ENCODE results near the gene SCARB1. TPM values are rescaled to one million over a fixed set of nuclear protein-coding genes. Genes with fewer than 3 reads are reported as not detected.

Gene SCARB1
- total and polyA plus RNA-seq, 2 donors (not counting 3 experiments of a cell fraction or from before 2014, with no cell fraction given): 125 to 141 TPM

GRCh38 chr12:124744273-124744640 is 119.4 kb downstream of the SCARB1 start:
- no TSS peak for BruUV-seq (replicated peaks)
- H3K27me3 ChIP-seq (ENCODE audit: control insufficient read depth in 2 of 2, insufficient read depth in 2 of 2, low read length in 2 of 2): no peaks in the 10 kb centered on the region
- FAIRE-seq: no peak
- DNase-seq (ENCODE audit: low read depth, low spot score): no peak
- no peaks in the 10 kb centered on the region for H3K79me2 ChIP-seq (ENCODE audit: control insufficient read depth, insufficient read depth, low read length)
- intact Hi-C loops (cut with micrococcal nuclease) (no loop called here), dilution Hi-C loops (cut with MboI; ENCODE audit: extremely low pct_ligation_motif_present, low sequenced_read_pairs) (no loop called here)
- H3K27ac ChIP-seq (ENCODE audit: insufficient read depth, low read depth, low read length): no peak overlapping the region
- H4K20me1 ChIP-seq (replicated peaks; ENCODE audit: control insufficient read depth, extremely low read depth, insufficient read depth, low read length): no peaks in the 10 kb centered on the region
- POLR2A ChIA-PET: no interaction called here
- H3K4me2 ChIP-seq (ENCODE audit: insufficient read depth, low read length): no peak overlapping the region
- H3K36me3 ChIP-seq (ENCODE audit: control insufficient read depth in 2 of 2, extremely low read depth in 1 of 2, insufficient read depth in 2 of 2, low read length in 2 of 2): no peaks in the 10 kb centered on the region
- H2AFZ ChIP-seq (ENCODE audit: low read depth, low read length): no peak overlapping the region
- H3K9me1 ChIP-seq (replicated peaks; ENCODE audit: control insufficient read depth, extremely low read depth, insufficient read depth, low read length): no peaks in the 10 kb centered on the region
- TF ChIP-seq MYC (IDR thresholded peaks at IDR 0.05; ENCODE audit: low read depth, low read length): no peak
- no peak for TF ChIP-seq GATA2 (IDR thresholded peaks at IDR 0.05; ENCODE audit: insufficient read depth, insufficient read length, low read depth, low read length)
- TF ChIP-seq POLR2A (IDR thresholded peaks at IDR 0.05; ENCODE audit: low read depth, low read length): no peak
- TF ChIP-seq FOS (IDR thresholded peaks at IDR 0.05; ENCODE audit: borderline replicate concordance, insufficient read depth, low read length): no peak
- no peak overlapping the region for H3K4me3 ChIP-seq (replicated peaks in 1 of 3; ENCODE audit: insufficient read depth in 1 of 3, low read depth in 1 of 3, low read length in 3 of 3)
- no peak overlapping the region for H3K9ac ChIP-seq (replicated peaks; ENCODE audit: extremely low read depth, insufficient read depth, low read length)
- CTCF ChIA-PET: no interaction called here
- peaks cover 3% of the 10 kb centered on the region for H3K9me3 ChIP-seq (replicated peaks; ENCODE audit: control insufficient read depth, insufficient read depth, low read length)
- H3K4me1 ChIP-seq (ENCODE audit: control insufficient read depth, extremely low read depth, insufficient read depth, low read length): peaks cover 49% of the 10 kb centered on the region

DNA sequence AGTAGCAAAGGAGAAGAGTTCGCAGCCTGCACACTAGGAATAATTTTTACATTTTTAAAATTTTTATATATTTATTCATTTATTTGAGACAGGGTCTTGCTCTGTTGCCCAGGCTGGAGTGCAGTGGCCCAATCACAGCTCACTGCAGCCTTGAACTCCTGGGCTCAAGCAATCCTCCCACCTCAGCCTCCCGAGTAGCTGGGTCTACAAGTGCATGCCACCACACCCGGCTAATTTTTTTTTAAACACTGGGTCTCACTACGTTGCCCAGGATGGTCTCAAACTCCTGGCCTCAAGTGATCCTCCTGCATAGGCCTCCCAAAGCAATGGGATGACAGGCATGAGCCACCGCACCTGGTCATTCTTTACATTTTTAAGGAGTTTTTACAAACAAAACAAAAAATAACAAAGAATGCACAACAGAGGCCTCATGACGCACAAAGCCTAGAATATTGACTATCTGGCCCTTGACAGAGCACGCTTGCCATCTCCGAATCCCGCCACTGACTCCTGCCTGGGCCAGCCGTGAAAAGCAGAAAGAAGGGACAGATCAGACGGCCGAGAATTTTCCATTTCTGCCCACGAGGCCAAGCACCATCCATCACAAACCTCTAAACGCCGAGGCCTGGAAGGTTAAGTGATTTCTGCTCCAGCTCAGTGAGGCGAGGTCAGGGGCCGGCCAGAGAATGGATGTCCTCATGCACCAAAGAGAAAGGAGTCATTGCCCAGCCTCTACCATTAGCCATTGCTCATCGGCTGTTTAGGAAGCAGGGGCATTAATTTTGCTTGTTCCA is 120.0 kb downstream of the SCARB1 start:
- CTCF ChIA-PET: interaction anchor here (0.6 kb wide), 1 partner anchor 345 kb away, joined by 3 read pairs; no protein-coding TSS in a partner anchor
- no peak overlapping the region for H2AFZ ChIP-seq (ENCODE audit: low read depth, low read length)
- no peak for TF ChIP-seq GATA2 (IDR thresholded peaks at IDR 0.05; ENCODE audit: insufficient read depth, insufficient read length, low read depth, low read length)
- no peak for TF ChIP-seq MAX (IDR thresholded peaks at IDR 0.05; ENCODE audit: insufficient read depth, insufficient read length)
- no peak for TF ChIP-seq JUN (IDR thresholded peaks at IDR 0.05; ENCODE audit: borderline replicate concordance, insufficient read depth, insufficient read length, low read depth)
- no peak for TF ChIP-seq POLR2AphosphoS5 (IDR thresholded peaks at IDR 0.05; ENCODE audit: insufficient read depth, low read depth, low read length)
- no peak for TF ChIP-seq FOS (IDR thresholded peaks at IDR 0.05; ENCODE audit: borderline replicate concordance, insufficient read depth, low read length)
- TF ChIP-seq MYC (IDR thresholded peaks at IDR 0.05; ENCODE audit: low read depth, low read length): no peak
- intact Hi-C loops (cut with micrococcal nuclease): no loop called here
- no peak overlapping the region for H3K9ac ChIP-seq (replicated peaks; ENCODE audit: extremely low read depth, insufficient read depth, low read length)
- dilution Hi-C loops (cut with MboI; ENCODE audit: extremely low pct_ligation_motif_present, low sequenced_read_pairs): no loop called here
- H3K4me2 ChIP-seq (ENCODE audit: insufficient read depth, low read length): no peak overlapping the region
- DNase-seq (ENCODE audit: low read depth, low spot score) (no peak), FAIRE-seq (peak; percentile 33)
- no peaks in the 10 kb centered on the region for H3K9me1 ChIP-seq (replicated peaks; ENCODE audit: control insufficient read depth, extremely low read depth, insufficient read depth, low read length)
- peaks cover 51% of the 10 kb centered on the region for H3K4me1 ChIP-seq (ENCODE audit: control insufficient read depth, extremely low read depth, insufficient read depth, low read length)
- peaks cover 3% of the 10 kb centered on the region for H3K9me3 ChIP-seq (replicated peaks; ENCODE audit: control insufficient read depth, insufficient read depth, low read length)
- no TSS peak for BruUV-seq (replicated peaks)
- H3K36me3 ChIP-seq (ENCODE audit: control insufficient read depth in 2 of 2, extremely low read depth in 1 of 2, insufficient read depth in 2 of 2, low read length in 2 of 2): no peaks in the 10 kb centered on the region
- H4K20me1 ChIP-seq (replicated peaks; ENCODE audit: control insufficient read depth, extremely low read depth, insufficient read depth, low read length): no peaks in the 10 kb centered on the region
- no peak overlapping the region for H3K27ac ChIP-seq (ENCODE audit: insufficient read depth, low read depth, low read length)
- no peaks in the 10 kb centered on the region for H3K27me3 ChIP-seq (ENCODE audit: control insufficient read depth in 2 of 2, insufficient read depth in 2 of 2, low read length in 2 of 2)
- POLR2A ChIA-PET: no interaction called here
- no peaks in the 10 kb centered on the region for H3K79me2 ChIP-seq (ENCODE audit: control insufficient read depth, insufficient read depth, low read length)
- H3K4me3 ChIP-seq (replicated peaks in 1 of 3; ENCODE audit: insufficient read depth in 1 of 3, low read depth in 1 of 3, low read length in 3 of 3): no peak overlapping the region
